K562 (cell line): ENCODE data around the gene CSK. TPM values are rescaled to one million over a fixed set of nuclear protein-coding genes. Genes with fewer than 3 reads are reported as not detected.
A peak's percentile ranks its signal among the peaks of the same experiment; 100 is the strongest.

ENCODE experiments used
- ATAC-seq: fragments of 200-7000 bp; cut with Tn5 transposase; 3 replicates; pipeline ENCODE4 v1.9.1; 2020; ENCODE audit warnings: moderate library complexity
- BruUV-seq: library from RNA; stranded (reverse); fragments of 400-500 nt; replicated peaks from 2 replicates; lab custom pipeline; 2021; lab: Mats Ljungman, UMichigan
- CTCF ChIA-PET: fragments of 300-600 bp; formaldehyde crosslinking; extraction: SDS; loops from one replicate; lab custom pipeline; 2021; ENCODE audit warnings: low intra/inter-chr PET ratio; lab: Yijun Ruan, JAX
- POLR2A ChIA-PET: fragments of 300-600, 350-650 bp; sonication (Branson Sonifier 250); formaldehyde crosslinking; extraction: SDS; loops from one replicate; lab custom pipeline; 2021; ENCODE audit warnings: antibody characterized with exemption, inconsistent platforms; lab: Yijun Ruan, JAX
- DNase-seq, 4 experiments: peaks; one replicate each; pipeline versions ENCODE4 v3.0.0 to v3.0.0-alpha.2; 2011 to 2018; ENCODE audit warnings: low spot score in 3 of 4, mixed read lengths in 3 of 4; ENCODE audit errors: extremely low read depth in 1 of 4
- FAIRE-seq: peaks from 2 replicates; lab custom pipeline; 2011; peaks lifted over from hg19 to GRCh38; lab: Jason Lieb, UNC
- H2AFZ ChIP-seq: 2 replicates; pipeline ENCODE4 v1.6.0; 2011; ENCODE audit warnings: low read depth, low read length, control low read depth, inconsistent platforms
- H3K27ac ChIP-seq: fragments of 200-600 bp; 3 replicates; pipeline ENCODE4 v1.8.0; 2011; ENCODE audit warnings: low read depth, mild to moderate bottlenecking, control low read depth, inconsistent platforms, low read length, moderate library complexity, mixed read lengths; ENCODE audit errors: extremely low read depth
- H3K27me3 ChIP-seq, 2 experiments: fragments of 300-600 bp in 1 of 2; 2 replicates in 1 of 2; 3 replicates in 1 of 2; pipeline versions ENCODE4 v1.6.0 to v1.8.0; 2011; ENCODE audit warnings: inconsistent platforms in 2 of 2, low read length in 2 of 2, mild to moderate bottlenecking in 1 of 2, mixed read lengths in 1 of 2, moderate library complexity in 1 of 2; ENCODE audit not compliant: control insufficient read depth in 2 of 2, insufficient read depth in 2 of 2
- H3K36me3 ChIP-seq: fragments of 300-600 bp; 3 replicates; pipeline ENCODE4 v1.8.0; 2011; ENCODE audit warnings: mild to moderate bottlenecking, low read length, inconsistent platforms; ENCODE audit not compliant: control insufficient read depth, insufficient read depth
- H3K4me1 ChIP-seq, 2 experiments: fragments of 200-600 bp in 1 of 2; replicated peaks in 1 of 2; 2 replicates in 1 of 2; 3 replicates in 1 of 2; pipeline versions ENCODE4 v1.5.1 to v1.8.0; 2011; ENCODE audit warnings: inconsistent platforms in 2 of 2, low read length in 2 of 2, mild to moderate bottlenecking in 1 of 2, mixed read lengths in 1 of 2, moderate library complexity in 1 of 2; ENCODE audit not compliant: control insufficient read depth in 2 of 2, insufficient read depth in 2 of 2
- H3K4me2 ChIP-seq: 2 replicates; pipeline ENCODE4 v1.6.1; 2011; ENCODE audit warnings: low read length, control low read depth, inconsistent platforms, mixed read lengths; ENCODE audit not compliant: insufficient read depth
- H3K4me3 ChIP-seq: fragments of 200-600 bp; sonication (generic), shearing (Covaris generic); 2 replicates; pipeline ENCODE4 v1.5.1; 2016; ENCODE audit warnings: control low read depth, inconsistent platforms
- H3K79me2 ChIP-seq: fragments of 200-600 bp; 3 replicates; pipeline ENCODE4 v1.8.0; 2011; ENCODE audit warnings: low read length, inconsistent platforms; ENCODE audit not compliant: control insufficient read depth, insufficient read depth
- H3K9ac ChIP-seq, 2 experiments: 2 replicates each; pipeline versions ENCODE4 v1.6.0 to v1.6.1; 2011; ENCODE audit warnings: low read depth in 2 of 2, low read length in 2 of 2, control low read depth in 1 of 2, inconsistent platforms in 1 of 2, mild to moderate bottlenecking in 1 of 2, mixed read lengths in 1 of 2; ENCODE audit not compliant: insufficient read depth in 1 of 2
- H3K9me1 ChIP-seq: one replicate; pipeline ENCODE4 v1.6.0; 2011; ENCODE audit warnings: inconsistent platforms, mild to moderate bottlenecking, low read length, moderate library complexity; ENCODE audit not compliant: control insufficient read depth, insufficient read depth
- H3K9me3 ChIP-seq: replicated peaks from 2 replicates; pipeline ENCODE4 v1.5.1; 2011; ENCODE audit warnings: low read depth, low read length, inconsistent platforms; ENCODE audit not compliant: control insufficient read depth, insufficient read depth
- H4K20me1 ChIP-seq: replicated peaks from 2 replicates; pipeline ENCODE4 v1.6.1; 2011; ENCODE audit warnings: low read length, inconsistent platforms, mixed read lengths; ENCODE audit not compliant: control insufficient read depth, insufficient read depth
- CREB3 ChIP-seq: fragments of 450-650 bp; conservative IDR thresholded peaks from 2 replicates; pipeline ENCODE4 v1.6.1; 2016; ENCODE audit warnings: missing genetic modification characterization, low read depth, mild to moderate bottlenecking, missing compliant biosample characterization, moderate library complexity
- HSF4 ChIP-seq: fragments of 250-450 bp; sonication (Bioruptor Pico); IDR thresholded peaks from 2 replicates; pipeline ENCODE4 v2.1.2; 2022; ENCODE audit warnings: mild to moderate bottlenecking, moderate library complexity, borderline replicate concordance
- POLR3G ChIP-seq: IDR thresholded peaks from 2 replicates; pipeline ENCODE4 v1.6.1; 2011; ENCODE audit not compliant: insufficient read length, insufficient replicate concordance; ENCODE audit errors: extremely low read depth
- ZNF224 ChIP-seq: sonication (generic); formaldehyde crosslinking; IDR thresholded peaks from 2 replicates; pipeline ENCODE4 v1.8.0; 2022; ENCODE audit warnings: mild to moderate bottlenecking, missing genetic modification reagents
- ZNF263 ChIP-seq: sonication (generic); formaldehyde crosslinking; IDR thresholded peaks from 2 replicates; pipeline ENCODE4 v1.8.0; 2022; ENCODE audit warnings: mild to moderate bottlenecking, missing genetic modification reagents, borderline replicate concordance
- whole genome bisulfite sequencing: fragments of 100-300 bp; shearing (Covaris generic); methylation state at CpG from one replicate; pipeline ENCODE4 v1.1.6; 2016; ENCODE audit warnings: low coverage, mixed read lengths; ENCODE audit not compliant: insufficient coverage; ENCODE audit errors: missing lambda C conversion rate; 5-methylcytosine and 5-hydroxymethylcytosine counted together
- in situ Hi-C: fragments of 300-500 bp; cut with MboI; formaldehyde crosslinking; loops from 4 replicates; pipeline ENCODE4 v1.15.0; 2018; ENCODE audit warnings: inconsistent platforms, mixed read lengths
- intact Hi-C: fragments of 100-400 bp; cut with micrococcal nuclease; formaldehyde crosslinking; loops from 2 replicates; pipeline ENCODE4 v1.14.2; 2022
- polyA plus RNA-seq, 8 experiments: library from polyadenylated mRNA; depleted of rRNA in 4 of 8; stranded (reverse) in 5 of 8; unstranded in 3 of 8; fragments of >200 nt; fragmentation: Nextera tagmentation in 2 of 8; fragmentation: Illumina TruSeq in 1 of 8; extraction: Ambion mirVana in 2 of 8; extraction: Trizol in 1 of 8; gene quantifications; 2 replicates each; pipeline versions ENCODE4 v1.2.1 to v1.2.3, GENCODE V29; 2011 to 2014; ENCODE audit warnings: inconsistent platforms in 1 of 8, missing spikeins in 1 of 8
- total RNA-seq, 7 experiments: library from RNA; depleted of rRNA in 6 of 7; stranded (reverse); fragments of >200 nt in 6 of 7; fragmentation: Illumina TruSeq in 2 of 7; extraction: Trizol in 2 of 7; gene quantifications; 2 replicates each; pipeline versions ENCODE4 v1.2.1 to v1.2.3, GENCODE V29; 2011 to 2021; ENCODE audit warnings: low replicate concordance in 1 of 7

CSK gene
- total and polyA plus RNA-seq, 9 of the 15 experiments (the other 6 are each of a cell fraction or from before 2014, with no cell fraction given) = 1.5 to 112 (median 22.5) TPM

GRCh38 chr15:74786551-74787165 lies 4.8 kb downstream of the CSK start:
- BruUV-seq = no TSS peak
- H3K4me2 ChIP-seq = peak overlapping the region; percentile 0; the same call in 1 of the 2 replicates
- ATAC-seq (no peak), FAIRE-seq (no peak), DNase-seq (no peak)
- no peaks in the 10 kb centered on the region for H3K27me3 ChIP-seq
- H3K9me1 ChIP-seq = no peaks in the 10 kb centered on the region
- intact Hi-C loops = no loop called here
- no peaks in the 10 kb centered on the region for H3K9me3 ChIP-seq
- CTCF ChIA-PET = no interaction called here
- H3K36me3 ChIP-seq = peaks cover 60% of the 10 kb centered on the region; the same call in 2 of the 3 replicates
- TF ChIP-seq POLR3G (no peak), CREB3 (tag) (no peak), ZNF263 (CRISPR knock-in tag) (0 out of 2 replicates have a peak, but pooled peaks have one; percentile 60), HSF4 (no peak), ZNF224 (CRISPR knock-in tag) (no peak)
- H3K79me2 ChIP-seq = peaks cover 92% of the 10 kb centered on the region
- H4K20me1 ChIP-seq = peaks cover 33% of the 10 kb centered on the region
- 83% methylated on average over 6 of the region's 7 CpGs for WGBS
- no peak overlapping the region for H2AFZ ChIP-seq
- H3K4me1 ChIP-seq = peaks cover 43 to 68% of the 10 kb centered on the region in 2 experiments
- in situ Hi-C loops = no loop called here
- peak overlapping the region in 1 of 2 experiments; percentile 77; a peak in 2 of 4 replicates for H3K9ac ChIP-seq
- H3K27ac ChIP-seq = no peak overlapping the region
- no peak overlapping the region for H3K4me3 ChIP-seq
- POLR2A ChIA-PET = interaction anchor here (1.0 to 1.3 kb wide), 3 partner anchors 9 to 130 kb away, joined by 3 to 8 read pairs (median 3); no protein-coding TSS in a partner anchor
